OCI-LY7 (cell line): ENCODE results near the gene PTCH1. TPM values are rescaled to one million over a fixed set of nuclear protein-coding genes. Genes with fewer than 3 reads are reported as not detected.
A peak's percentile ranks its signal among the peaks of the same experiment; 100 is the strongest.

ENCODE experiments used
- BruUV-seq: library from RNA; stranded (reverse); fragments of 400-500 nt; replicated peaks from 2 replicates; lab custom pipeline; 2021; lab: Mats Ljungman, UMichigan
- CTCF ChIA-PET: fragments of 300-600 bp; sonication (Branson Sonifier 250); formaldehyde crosslinking; loops from one replicate; lab custom pipeline; 2022; ENCODE audit warnings: antibody characterized with exemption; ENCODE audit not compliant: unreplicated experiment; lab: Charles Lee
- POLR2A ChIA-PET: fragments of 300-600 bp; sonication (Branson Sonifier 250); formaldehyde crosslinking; loops from one replicate; lab custom pipeline; 2022; ENCODE audit warnings: antibody characterized with exemption; lab: Charles Lee
- DNase-seq: peaks from one replicate; pipeline ENCODE4 v3.0.0-alpha.2; 2015; ENCODE audit warnings: low spot score
- H2AFZ ChIP-seq: fragments of 200-600 bp; sonication (generic), shearing (Covaris generic); 2 replicates; pipeline ENCODE4 v1.6.1; 2014; ENCODE audit warnings: mild to moderate bottlenecking, antibody characterized with exemption, low read length, moderate library complexity
- H3K27ac ChIP-seq: fragments of 200-600 bp; sonication (generic); 2 replicates; pipeline ENCODE4 v1.5.1; 2014; ENCODE audit warnings: mixed run types, low read depth, mild to moderate bottlenecking, moderate library complexity, low read length, inconsistent platforms; ENCODE audit not compliant: poor library complexity, severe bottlenecking
- H3K36me3 ChIP-seq: fragments of 200-600 bp; sonication (generic); 2 replicates; pipeline ENCODE4 v1.6.1; 2014; ENCODE audit warnings: mild to moderate bottlenecking, antibody characterized with exemption, low read length, moderate library complexity, mixed read lengths; ENCODE audit not compliant: insufficient read depth
- H3K4me1 ChIP-seq: fragments of 200-600 bp; sonication (generic); 2 replicates; pipeline ENCODE4 v1.5.1; 2014; ENCODE audit warnings: mild to moderate bottlenecking, low read length; ENCODE audit not compliant: insufficient read depth, poor library complexity, severe bottlenecking
- H3K4me2 ChIP-seq: fragments of 200-600 bp; sonication (generic); 2 replicates; pipeline ENCODE4 v1.6.1; 2014; ENCODE audit warnings: mild to moderate bottlenecking, low read length
- H3K4me3 ChIP-seq: fragments of 200-600 bp; sonication (generic); 2 replicates; pipeline ENCODE4 v1.5.1; 2014; ENCODE audit warnings: mild to moderate bottlenecking, low read depth, low read length; ENCODE audit not compliant: poor library complexity, severe bottlenecking
- H3K79me2 ChIP-seq: fragments of 200-600 bp; sonication (generic); 2 replicates; pipeline ENCODE4 v1.6.1; 2016; ENCODE audit warnings: low read depth, mild to moderate bottlenecking, low read length, moderate library complexity, mixed read lengths; ENCODE audit not compliant: insufficient read depth
- H3K9me2 ChIP-seq: fragments of 200-600 bp; sonication (generic); 2 replicates; pipeline ENCODE4 v1.6.1; 2016; ENCODE audit warnings: mild to moderate bottlenecking, low read length, mixed read lengths; ENCODE audit not compliant: insufficient read depth
- H3K9me3 ChIP-seq: fragments of 200-600 bp; sonication (generic); 2 replicates; pipeline ENCODE4 v1.6.1; 2014; ENCODE audit warnings: mild to moderate bottlenecking, mixed run types, low read length, mixed read lengths
- H4K20me1 ChIP-seq: fragments of 200-600 bp; sonication (generic); 2 replicates; pipeline ENCODE4 v1.6.1; 2014; ENCODE audit warnings: mild to moderate bottlenecking, antibody characterized with exemption, low read length, moderate library complexity, mixed read lengths; ENCODE audit not compliant: insufficient read depth
- CTCF ChIP-seq: fragments of 200-600 bp; sonication (generic); conservative IDR thresholded peaks from 2 replicates; pipeline ENCODE4 v1.5.1; 2014; ENCODE audit warnings: mild to moderate bottlenecking, antibody characterized with exemption, low read length, moderate library complexity, mixed read lengths
- EZH2phosphoT487 ChIP-seq: fragments of 200-600 bp; sonication (generic); IDR thresholded peaks from 2 replicates; pipeline ENCODE4 v1.6.1; 2018; ENCODE audit warnings: low read depth, borderline replicate concordance, mild to moderate bottlenecking, mixed run types, antibody characterized with exemption, low read length, moderate library complexity, mixed read lengths
- intact Hi-C: fragments of 100-400 bp; cut with micrococcal nuclease; formaldehyde crosslinking; loops from one replicate; pipeline ENCODE4 v1.10.0; 2022; ENCODE audit not compliant: unreplicated experiment
- total RNA-seq, 2 experiments: library from RNA; depleted of rRNA in 1 of 2; stranded (reverse); fragments of >200 nt in 1 of 2; shearing (Covaris generic) in 1 of 2; gene quantifications; 2 replicates each; pipeline ENCODE4 v1.2.3, GENCODE V29; 2014 to 2022

Gene PTCH1
- total RNA-seq, 2 experiments from 2014 or later = 13.1 to 36.1 TPM

GRCh38 chr9:95495961-95496360 is 20.8 kb downstream of the PTCH1 start:
- ChIA-PET CTCF (no interaction called here), POLR2A (interaction anchor here (0.7 to 5.0 kb wide), 5 partner anchors 18 to 179 kb away, joined by 3 to 33 read pairs (median 4); no protein-coding TSS in a partner anchor)
- Histone ChIP-seq H3K4me2 (peak overlapping the region; percentile 95), H2AFZ (no peak overlapping the region), H3K9me2 (no peaks in the 10 kb centered on the region), H3K36me3 (peaks cover 3% of the 10 kb centered on the region; the same call in 1 of the 2 replicates), H3K9me3 (no peaks in the 10 kb centered on the region), H4K20me1 (no peaks in the 10 kb centered on the region), H3K4me1 (peaks cover 66% of the 10 kb centered on the region), H3K4me3 (peak overlapping the region; percentile 63), H3K27ac (peak overlapping the region; percentile 95), H3K79me2 (peaks cover 49% of the 10 kb centered on the region)
- intact Hi-C loops = loop anchor here (2.0 kb wide), 1 partner anchor 69 kb away; no protein-coding TSS in a partner anchor
- DNase-seq = peak; percentile 33
- no TSS peak for BruUV-seq
- TF ChIP-seq CTCF = peak; percentile 27; the same call in 1 of the 2 replicates
- no peak for TF ChIP-seq EZH2phosphoT487

- peaks cover 53% of the 10 kb centered on the region for H3K79me2 ChIP-seq
- peak overlapping the region; percentile 95 for H3K4me2 ChIP-seq
- intact Hi-C loops = loop anchor here (2.0 kb wide), 1 partner anchor 69 kb away; no protein-coding TSS in a partner anchor
- H3K4me1 ChIP-seq = peaks cover 66% of the 10 kb centered on the region
- no peaks in the 10 kb centered on the region for H3K9me3 ChIP-seq
- H2AFZ ChIP-seq = no peak overlapping the region
- no peak for DNase-seq
- H3K36me3 ChIP-seq = peaks cover 3% of the 10 kb centered on the region; the same call in 1 of the 2 replicates
- peak overlapping the region; percentile 95 for H3K27ac ChIP-seq
- H4K20me1 ChIP-seq = no peaks in the 10 kb centered on the region
- ChIA-PET CTCF (interaction anchor here (1.3 kb wide), 1 partner anchor 31 kb away, joined by 7 read pairs; no protein-coding TSS in a partner anchor), POLR2A (interaction anchor here (0.7 to 5.0 kb wide), 6 partner anchors 11 to 179 kb away, joined by 4 to 33 read pairs (median 4); no protein-coding TSS in a partner anchor)
- H3K9me2 ChIP-seq = no peaks in the 10 kb centered on the region
- TF ChIP-seq CTCF (no peak), EZH2phosphoT487 (no peak)
- BruUV-seq = no TSS peak
- H3K4me3 ChIP-seq = peak overlapping the region; percentile 63
Measured at GRCh38 chr9:95495529-95495928, 21.2 kb downstream of the PTCH1 start.
